ENCODE results near the gene ITGB6. TPM values are rescaled to one million over a fixed set of nuclear protein-coding genes. Genes with fewer than 3 reads are reported as not detected.

The ITGB6 gene
- total and polyA plus RNA-seq, 2 of the 4 experiments (the other 2 are of a cell fraction): under 0.01 TPM; not detected in 1

DNA sequence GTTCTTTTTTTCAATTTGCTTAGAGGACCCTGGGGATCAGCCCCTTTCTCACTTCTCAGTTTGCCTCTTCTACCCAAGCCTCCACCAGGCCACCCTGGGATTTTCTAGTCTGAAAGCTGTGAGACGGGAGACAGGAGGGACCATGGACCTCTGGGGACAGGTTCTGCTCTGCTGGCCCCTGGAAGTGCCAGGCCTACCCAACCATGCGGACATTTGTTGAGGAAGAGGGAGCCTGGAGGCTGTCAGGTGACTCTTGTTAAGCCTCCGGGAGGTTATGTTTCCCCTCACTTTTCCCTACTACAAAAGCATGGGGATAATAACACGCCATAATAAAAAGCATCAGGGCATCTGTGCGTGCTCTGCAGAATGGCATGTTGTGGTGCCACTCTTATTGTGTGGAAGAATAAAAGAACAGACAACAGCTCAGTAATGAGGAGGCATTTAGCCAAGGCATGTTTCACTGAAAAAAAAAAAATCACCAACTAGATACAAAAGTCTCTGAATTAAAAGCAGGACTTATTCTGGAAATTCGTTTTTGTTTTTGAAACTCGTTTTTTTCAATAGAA, 89.3 kb downstream of the ITGB6 start:
- Histone ChIP-seq H2AK5ac (ENCODE audit: low read depth, low read length) (0 out of 2 replicates have a peak overlapping the region, but pooled peaks have one; percentile 10), H3K18ac (ENCODE audit: low read depth, low read length) (no peak overlapping the region), H2BK20ac (ENCODE audit: low read depth, low read length) (no peak overlapping the region), H3K9ac (ENCODE audit: low read depth, low read length) (no peak overlapping the region), H3K79me1 (ENCODE audit: low read depth in 1 of 2, low read length in 2 of 2) (no peaks in the 10 kb centered on the region), H2BK5ac (ENCODE audit: low read depth, low read length, poor library complexity, severe bottlenecking) (no peak overlapping the region), H3K14ac (replicated peaks; ENCODE audit: low read depth, low read length) (no peak overlapping the region), H3K56ac (ENCODE audit: extremely low read depth, insufficient read depth, low read length) (no peak overlapping the region), H4K91ac (ENCODE audit: insufficient read depth, low read depth, low read length) (no peak overlapping the region), H3K9me3 (ENCODE audit: control insufficient read depth, insufficient read depth, low read length) (no peaks in the 10 kb centered on the region), H3K4me1 (ENCODE audit: control insufficient read depth, insufficient read depth, low read length) (no peaks in the 10 kb centered on the region), H3K4me3 (ENCODE audit: insufficient read depth, low read depth, low read length) (no peak overlapping the region), H3K9me1 (ENCODE audit: insufficient read depth, low read length) (no peaks in the 10 kb centered on the region), H4K20me1 (ENCODE audit: insufficient read depth, low read length) (no peaks in the 10 kb centered on the region), H3K27me3 (ENCODE audit: control insufficient read depth, insufficient read depth, low read length) (no peaks in the 10 kb centered on the region), H3K23ac (ENCODE audit: low read depth, low read length) (no peak overlapping the region), H2BK120ac (ENCODE audit: low read depth, low read length) (no peak overlapping the region), H2AFZ (replicated peaks; ENCODE audit: low read length, poor library complexity) (no peak overlapping the region), H4K5ac (ENCODE audit: low read depth, low read length) (no peak overlapping the region), H3K4me2 (ENCODE audit: low read depth, low read length) (no peak overlapping the region), H3K4ac (ENCODE audit: low read depth, low read length) (no peak overlapping the region), H4K8ac (ENCODE audit: low read depth in 2 of 2, low read length in 2 of 2) (no peak overlapping the region), H3K27ac (ENCODE audit: insufficient read depth, low read length) (no peak overlapping the region), H3K36me3 (ENCODE audit: control insufficient read depth, insufficient read depth, low read length) (no peaks in the 10 kb centered on the region), H2BK15ac (ENCODE audit: low read depth, low read length) (no peak overlapping the region), H2AK9ac (replicated peaks; ENCODE audit: low read depth, low read length, poor library complexity) (no peak overlapping the region)
- ATAC-seq (ENCODE audit: low read depth): no peak
- TF ChIP-seq, protein P1, sequence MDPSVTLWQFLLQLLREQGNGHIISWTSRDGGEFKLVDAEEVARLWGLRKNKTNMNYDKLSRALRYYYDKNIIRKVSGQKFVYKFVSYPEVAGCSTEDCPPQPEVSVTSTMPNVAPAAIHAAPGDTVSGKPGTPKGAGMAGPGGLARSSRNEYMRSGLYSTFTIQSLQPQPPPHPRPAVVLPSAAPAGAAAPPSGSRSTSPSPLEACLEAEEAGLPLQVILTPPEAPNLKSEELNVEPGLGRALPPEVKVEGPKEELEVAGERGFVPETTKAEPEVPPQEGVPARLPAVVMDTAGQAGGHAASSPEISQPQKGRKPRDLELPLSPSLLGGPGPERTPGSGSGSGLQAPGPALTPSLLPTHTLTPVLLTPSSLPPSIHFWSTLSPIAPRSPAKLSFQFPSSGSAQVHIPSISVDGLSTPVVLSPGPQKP (IDR thresholded peaks at IDR 0.05; ENCODE audit: borderline replicate concordance, low read depth, low read length): no peak
- TF ChIP-seq CHD1 (IDR thresholded peaks at IDR 0.05; ENCODE audit: low read depth, low read length) (no peak), RFX5 (IDR thresholded peaks at IDR 0.05; ENCODE audit: low read depth, low read length) (no peak), RAD21 (IDR thresholded peaks at IDR 0.05; ENCODE audit: low read length) (no peak), MXI1 (IDR thresholded peaks at IDR 0.05; ENCODE audit: borderline replicate concordance, low read depth, low read length) (no peak), CEBPB (IDR thresholded peaks at IDR 0.05; ENCODE audit: low read depth, low read length) (no peak), FOS (IDR thresholded peaks at IDR 0.05; ENCODE audit: low read depth, low read length) (no peak), MAFK (IDR thresholded peaks at IDR 0.05; ENCODE audit: low read depth, low read length) (no peak), NFE2L2 (IDR thresholded peaks at IDR 0.05; ENCODE audit: low read depth, low read length) (no peak), MAZ (IDR thresholded peaks at IDR 0.05; ENCODE audit: borderline replicate concordance, low read depth, low read length) (no peak), RCOR1 (IDR thresholded peaks at IDR 0.05; ENCODE audit: insufficient replicate concordance, low read length) (no peak), BHLHE40 (IDR thresholded peaks at IDR 0.05; ENCODE audit: low read depth, low read length) (no peak), SMC3 (IDR thresholded peaks at IDR 0.05; ENCODE audit: low read depth, low read length) (no peak)
- TF ChIP-seq, protein P2, sequence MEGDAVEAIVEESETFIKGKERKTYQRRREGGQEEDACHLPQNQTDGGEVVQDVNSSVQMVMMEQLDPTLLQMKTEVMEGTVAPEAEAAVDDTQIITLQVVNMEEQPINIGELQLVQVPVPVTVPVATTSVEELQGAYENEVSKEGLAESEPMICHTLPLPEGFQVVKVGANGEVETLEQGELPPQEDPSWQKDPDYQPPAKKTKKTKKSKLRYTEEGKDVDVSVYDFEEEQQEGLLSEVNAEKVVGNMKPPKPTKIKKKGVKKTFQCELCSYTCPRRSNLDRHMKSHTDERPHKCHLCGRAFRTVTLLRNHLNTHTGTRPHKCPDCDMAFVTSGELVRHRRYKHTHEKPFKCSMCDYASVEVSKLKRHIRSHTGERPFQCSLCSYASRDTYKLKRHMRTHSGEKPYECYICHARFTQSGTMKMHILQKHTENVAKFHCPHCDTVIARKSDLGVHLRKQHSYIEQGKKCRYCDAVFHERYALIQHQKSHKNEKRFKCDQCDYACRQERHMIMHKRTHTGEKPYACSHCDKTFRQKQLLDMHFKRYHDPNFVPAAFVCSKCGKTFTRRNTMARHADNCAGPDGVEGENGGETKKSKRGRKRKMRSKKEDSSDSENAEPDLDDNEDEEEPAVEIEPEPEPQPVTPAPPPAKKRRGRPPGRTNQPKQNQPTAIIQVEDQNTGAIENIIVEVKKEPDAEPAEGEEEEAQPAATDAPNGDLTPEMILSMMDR (conservative IDR thresholded peaks at IDR 0.05; ENCODE audit: low read depth, low read length): no peak
- TF ChIP-seq, protein P3, sequence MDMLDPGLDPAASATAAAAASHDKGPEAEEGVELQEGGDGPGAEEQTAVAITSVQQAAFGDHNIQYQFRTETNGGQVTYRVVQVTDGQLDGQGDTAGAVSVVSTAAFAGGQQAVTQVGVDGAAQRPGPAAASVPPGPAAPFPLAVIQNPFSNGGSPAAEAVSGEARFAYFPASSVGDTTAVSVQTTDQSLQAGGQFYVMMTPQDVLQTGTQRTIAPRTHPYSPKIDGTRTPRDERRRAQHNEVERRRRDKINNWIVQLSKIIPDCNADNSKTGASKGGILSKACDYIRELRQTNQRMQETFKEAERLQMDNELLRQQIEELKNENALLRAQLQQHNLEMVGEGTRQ (IDR thresholded peaks at IDR 0.05; ENCODE audit: low read depth, low read length): no peak
- intact Hi-C loops (cut with micrococcal nuclease) (loop anchor here (1.0 to 10.0 kb wide), 7 partner anchors 100 to 952 kb away; partner anchors contain the start of gene RBMS1), in situ Hi-C loops (cut with MboI; ENCODE audit: low sequenced_read_pairs) (loop anchor here (5.0 kb wide), 1 partner anchor 142 kb away; no protein-coding TSS in a partner anchor), dilution Hi-C loops (cut with HindIII; ENCODE audit: low sequenced_read_pairs, unreplicated experiment) (no loop called here)
- POLR2A ChIA-PET (ENCODE audit: unreplicated experiment): interaction anchor here (0.6 to 0.7 kb wide), 2 partner anchors 296 to 1173 kb away, joined by 5 to 6 read pairs; no protein-coding TSS in a partner anchor
- no TSS peak for BruUV-seq (replicated peaks)
- no peak for DNase-seq
- WGBS, 2 experiments (ENCODE audit: extremely low coverage in 2 of 2, insufficient read length in 1 of 2): no CpG with 5 or more reads among the region's 7 CpGs
- CTCF ChIA-PET: interaction anchor here (0.6 to 1.8 kb wide), 22 partner anchors 10 to 953 kb away, joined by 3 to 8 read pairs (median 4); no protein-coding TSS in a partner anchor
